Activated naive CD4-positive, alpha-beta T cell treated with anti-CD3 and anti-CD28 coated beads for 36 hours (primary cell): Measurements from ENCODE around the gene TRIM2. TPM values are rescaled to one million over a fixed set of nuclear protein-coding genes. Genes with fewer than 3 reads are reported as not detected.
A peak's percentile ranks its signal among the peaks of the same experiment; 100 is the strongest.
"Not testable (repeated sequence)": the region's sequence is repeated elsewhere in the genome, so short reads cannot be mapped to it uniquely, and the experiment has no call there.

ENCODE experiments used
- CTCF ChIA-PET: fragments of 350-600 bp; sonication (Branson Sonifier 250); formaldehyde crosslinking; loops from one replicate; lab custom pipeline; 2021; ENCODE audit warnings: antibody characterized with exemption; lab: Charles Lee
- DNase-seq: peaks from one replicate; pipeline ENCODE4 v3.0.0-alpha.2; 2020
- H3K27ac Mint-ChIP-seq: one replicate; pipeline ENCODE4 v1.8.0; 2021; ENCODE audit warnings: mild to moderate bottlenecking, mixed read lengths
- H3K27me3 Mint-ChIP-seq: one replicate; pipeline ENCODE4 v1.8.0; 2021; ENCODE audit warnings: low read depth, mixed read lengths
- H3K36me3 Mint-ChIP-seq: one replicate; pipeline ENCODE4 v1.8.0; 2021; ENCODE audit warnings: low read depth, mixed read lengths
- H3K4me1 Mint-ChIP-seq: one replicate; pipeline ENCODE4 v1.8.0; 2021; ENCODE audit warnings: low read depth, mixed read lengths
- H3K4me3 Mint-ChIP-seq: one replicate; pipeline ENCODE4 v1.8.0; 2021; ENCODE audit warnings: mild to moderate bottlenecking, moderate library complexity, mixed read lengths
- H3K9me3 Mint-ChIP-seq: one replicate; pipeline ENCODE4 v1.8.0; 2021; ENCODE audit warnings: mixed read lengths
- intact Hi-C: fragments of 100-400 bp; cut with micrococcal nuclease; formaldehyde crosslinking; loops from one replicate; pipeline ENCODE4 v1.15.1; 2023
- total RNA-seq, 2 experiments: library from RNA; stranded (reverse); gene quantifications; one replicate each; pipeline ENCODE4 v1.2.3, GENCODE V29; 2021

The TRIM2 gene
- 1 to 10 TPM; 3.8 to 4.2 TPM for total RNA-seq

DNA sequence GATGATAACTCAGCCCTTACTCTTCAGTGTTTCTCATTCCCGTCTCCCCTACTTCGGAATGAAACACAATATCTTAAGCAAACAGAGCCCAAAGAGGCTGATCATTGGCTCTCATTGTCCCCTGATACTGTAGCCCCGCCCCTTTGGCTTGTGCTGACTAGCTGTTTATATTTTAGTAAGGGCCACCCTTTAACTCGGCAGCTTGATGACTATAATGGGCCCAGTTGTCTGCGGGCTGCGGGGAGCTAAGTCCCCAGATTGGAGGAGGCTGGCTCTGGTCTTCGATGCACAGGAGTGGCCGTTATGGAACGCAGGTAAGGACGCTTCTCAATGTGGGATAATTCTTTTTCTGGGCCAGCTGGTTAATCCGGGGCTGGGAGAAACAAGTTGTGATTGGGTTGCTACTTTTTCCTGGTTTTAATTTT is at the start of gene TRIM2:
Gene TRIM2, plus strand, starts transcription at position 197 of the 425 bp plus-strand sequence. Its CDS starts 88 bp downstream, at position 285.
- no peak for DNase-seq
- no peaks in the 10 kb centered on the region for H3K36me3 Mint-ChIP-seq
- H3K4me3 Mint-ChIP-seq: peak within 1 kb of the TSS; percentile 39
- CTCF ChIA-PET: interaction anchor here (0.7 to 1.1 kb wide), 3 partner anchors 9 to 440 kb away, joined by 3 to 8 read pairs (median 3); no protein-coding TSS in a partner anchor
- peaks cover 34% of the 10 kb centered on the region for H3K4me1 Mint-ChIP-seq
- no peaks in the 10 kb centered on the region for H3K9me3 Mint-ChIP-seq
- peak within 1 kb of the TSS; percentile 66 for H3K27ac Mint-ChIP-seq
- no peaks in the 10 kb centered on the region for H3K27me3 Mint-ChIP-seq
- intact Hi-C loops: loop anchor here (2.0 kb wide), 2 partner anchors 43 to 45 kb away; no protein-coding TSS in a partner anchor

- Mint-ChIP-seq H3K36me3 (no peaks in the 10 kb centered on the region), H3K27me3 (no peaks in the 10 kb centered on the region), H3K9me3 (no peaks in the 10 kb centered on the region), H3K27ac (no peak overlapping the region), H3K4me1 (peaks cover 79% of the 10 kb centered on the region), H3K4me3 (no peak overlapping the region)
- no peak for DNase-seq
- intact Hi-C loops: loop anchor here (1.0 kb wide), 1 partner anchor 12 kb away; no protein-coding TSS in a partner anchor
- CTCF ChIA-PET: interaction anchor here (0.7 to 6.2 kb wide), 11 partner anchors 9 to 494 kb away, joined by 3 to 36 read pairs (median 3); no protein-coding TSS in a partner anchor
These were observed 48.6 kb upstream of the TRIM2 start for GRCh38 chr4:153155686-153156085.

DNA sequence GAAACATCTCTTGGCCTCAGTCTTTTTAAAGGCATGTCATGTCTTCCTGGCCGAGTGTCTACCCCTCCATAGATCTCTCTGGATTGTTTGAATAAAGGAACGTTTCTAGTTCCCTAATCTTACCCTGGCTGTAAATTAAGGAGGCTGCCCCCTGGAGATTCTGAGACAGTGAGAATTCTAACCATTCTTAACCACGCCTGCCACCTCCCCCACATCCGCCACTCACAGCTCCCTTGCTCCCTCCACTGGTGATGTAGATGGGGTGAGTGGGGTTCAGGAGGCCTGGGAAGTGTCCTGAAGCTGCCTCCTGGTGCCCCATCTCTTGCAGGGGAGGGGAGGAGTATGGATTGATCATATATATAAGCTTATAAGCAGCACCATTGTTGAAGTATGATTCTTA is 48.0 kb upstream of the TRIM2 start:
- no peak overlapping the region for H3K27ac Mint-ChIP-seq
- peaks cover 80% of the 10 kb centered on the region for H3K4me1 Mint-ChIP-seq
- peak; percentile 72 for DNase-seq
- no peaks in the 10 kb centered on the region for H3K9me3 Mint-ChIP-seq
- H3K36me3 Mint-ChIP-seq: no peaks in the 10 kb centered on the region
- H3K4me3 Mint-ChIP-seq: no peak overlapping the region
- intact Hi-C loops: loop anchor here (1.0 kb wide), 1 partner anchor 13 kb away; no protein-coding TSS in a partner anchor
- H3K27me3 Mint-ChIP-seq: no peaks in the 10 kb centered on the region
- CTCF ChIA-PET: interaction anchor here (0.7 to 6.2 kb wide), 12 partner anchors 8 to 493 kb away, joined by 3 to 36 read pairs (median 3); no protein-coding TSS in a partner anchor

- Mint-ChIP-seq H3K27ac (no peak overlapping the region), H3K36me3 (no peaks in the 10 kb centered on the region), H3K4me1 (peaks cover 76% of the 10 kb centered on the region), H3K4me3 (no peak overlapping the region), H3K9me3 (no peaks in the 10 kb centered on the region), H3K27me3 (no peaks in the 10 kb centered on the region)
- DNase-seq: no peak
- CTCF ChIA-PET: interaction anchor here (0.7 to 6.2 kb wide), 8 partner anchors 8 to 493 kb away, joined by 3 to 36 read pairs (median 3); no protein-coding TSS in a partner anchor
- intact Hi-C loops: loop anchor here (1.0 kb wide), 1 partner anchor 13 kb away; no protein-coding TSS in a partner anchor
These were observed 47.5 kb upstream of the TRIM2 start for GRCh38 chr4:153156721-153157120.

GRCh38 chr4:153159016-153159415 is 45.2 kb upstream of the TRIM2 start:
- no peak for DNase-seq
- no peaks in the 10 kb centered on the region for H3K9me3 Mint-ChIP-seq
- intact Hi-C loops: loop anchor here (1.0 kb wide), 2 partner anchors 90 to 757 kb away; no protein-coding TSS in a partner anchor
- no peaks in the 10 kb centered on the region for H3K36me3 Mint-ChIP-seq
- no peak overlapping the region for H3K4me3 Mint-ChIP-seq
- H3K27ac Mint-ChIP-seq: peak overlapping the region; percentile 90
- peaks cover 59% of the 10 kb centered on the region for H3K4me1 Mint-ChIP-seq
- H3K27me3 Mint-ChIP-seq: no peaks in the 10 kb centered on the region
- CTCF ChIA-PET: interaction anchor here (1.2 to 6.2 kb wide), 4 partner anchors 12 to 159 kb away, joined by 4 to 36 read pairs (median 7); no protein-coding TSS in a partner anchor

DNA sequence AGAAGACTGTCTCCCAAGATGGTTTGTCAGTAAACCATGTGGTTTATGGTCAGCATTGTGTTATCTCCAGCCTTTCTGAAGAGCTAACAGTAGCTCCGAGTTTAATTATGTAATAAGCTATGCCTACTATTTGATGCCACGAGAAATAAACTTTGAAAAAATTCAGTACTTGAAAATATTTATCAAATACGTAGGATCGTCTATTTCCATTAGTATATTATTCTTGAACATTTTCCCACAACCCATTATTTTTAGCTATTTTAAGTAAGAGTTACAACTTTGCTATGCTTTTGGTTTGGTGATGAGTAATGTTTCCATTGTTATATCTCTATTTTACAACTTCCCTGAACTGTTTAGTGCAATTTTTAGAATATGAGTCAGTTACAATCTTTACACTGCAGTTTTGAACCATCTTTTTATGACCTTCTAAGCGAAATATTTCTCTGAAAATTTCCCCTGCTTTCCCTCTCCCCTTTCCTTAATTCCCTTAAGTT is 44.5 kb upstream of the TRIM2 start:
- H3K27ac Mint-ChIP-seq: peak overlapping the region; percentile 90

DNA sequence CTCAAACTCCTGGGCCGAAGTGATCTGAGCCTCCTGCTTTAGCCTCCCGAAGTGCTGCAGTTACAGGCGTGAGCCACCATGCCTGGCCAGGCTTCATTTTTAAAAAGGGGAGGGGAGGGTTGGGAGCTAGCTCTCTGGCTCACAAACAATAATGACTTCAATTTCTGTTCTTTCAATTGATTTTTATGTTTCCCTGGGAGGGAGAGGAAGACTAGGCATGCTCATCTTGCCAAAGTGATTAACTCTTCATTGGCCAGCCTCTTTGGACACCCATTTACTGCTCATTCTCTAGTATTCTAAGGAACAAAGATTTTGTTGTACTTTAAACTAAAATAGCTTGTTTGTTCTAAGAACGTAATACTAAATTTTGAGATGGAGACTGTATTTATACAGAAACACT is 43.4 kb upstream of the TRIM2 start:
- CTCF ChIA-PET: interaction anchor here (0.5 to 6.2 kb wide), 5 partner anchors 10 to 91 kb away, joined by 3 to 36 read pairs (median 4); no protein-coding TSS in a partner anchor
- intact Hi-C loops: loop anchor here (1.0 to 10.0 kb wide), 4 partner anchors 44 to 784 kb away; partner anchors contain the start of gene TRIM2
- Mint-ChIP-seq H3K27ac (no peak overlapping the region), H3K27me3 (no peaks in the 10 kb centered on the region), H3K36me3 (no peaks in the 10 kb centered on the region), H3K4me3 (no peak overlapping the region), H3K4me1 (peaks cover 45% of the 10 kb centered on the region), H3K9me3 (peaks cover 1% of the 10 kb centered on the region)
- DNase-seq: no peak

More for the DNA sequence above, 44.5 kb upstream of the TRIM2 start:
- H3K36me3 Mint-ChIP-seq: no peaks in the 10 kb centered on the region
- peaks cover 54% of the 10 kb centered on the region for H3K4me1 Mint-ChIP-seq
- H3K27me3 Mint-ChIP-seq: no peaks in the 10 kb centered on the region
- H3K4me3 Mint-ChIP-seq: no peak overlapping the region
- no peak for DNase-seq
- CTCF ChIA-PET: interaction anchor here (0.6 to 6.2 kb wide), 7 partner anchors 11 to 385 kb away, joined by 3 to 36 read pairs (median 4); no protein-coding TSS in a partner anchor
- intact Hi-C loops: loop anchor here (1.0 to 10.0 kb wide), 6 partner anchors 44 to 785 kb away; partner anchors contain the start of gene TRIM2
- no peaks in the 10 kb centered on the region for H3K9me3 Mint-ChIP-seq

- CTCF ChIA-PET: interaction anchor here (0.5 to 6.2 kb wide), 6 partner anchors 9 to 90 kb away, joined by 3 to 36 read pairs (median 4); no protein-coding TSS in a partner anchor
- Mint-ChIP-seq H3K4me1 (peaks cover 39% of the 10 kb centered on the region), H3K4me3 (no peak overlapping the region), H3K27me3 (no peaks in the 10 kb centered on the region), H3K36me3 (no peaks in the 10 kb centered on the region), H3K9me3 (peaks cover 1% of the 10 kb centered on the region), H3K27ac (no peak overlapping the region)
- intact Hi-C loops: loop anchor here (2.0 to 10.0 kb wide), 2 partner anchors 43 to 783 kb away; partner anchors contain the start of gene TRIM2
- DNase-seq: no peak
These were observed 42.8 kb upstream of the TRIM2 start for GRCh38 chr4:153161226-153161963.

DNA sequence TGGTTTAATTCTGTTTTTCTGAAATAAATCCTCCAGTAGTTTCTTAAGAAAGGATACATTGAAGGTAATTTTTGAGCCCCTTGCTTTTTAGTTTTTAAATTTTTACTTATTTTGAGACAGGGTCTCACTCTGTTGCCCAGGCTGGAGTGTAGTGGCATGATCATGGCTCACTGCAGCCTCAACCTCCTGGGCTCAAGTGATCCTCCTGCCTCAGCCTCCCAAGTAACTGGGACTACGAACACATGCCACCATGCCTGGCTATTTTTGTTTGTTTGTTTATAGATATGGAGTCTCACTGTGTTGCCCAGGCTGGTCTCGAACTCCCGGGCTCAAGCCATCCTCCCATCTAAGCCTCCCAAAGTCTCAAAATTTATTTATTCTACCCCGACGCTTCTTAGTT is 39.0 kb upstream of the TRIM2 start:
- H3K9me3 Mint-ChIP-seq, H3K4me3 Mint-ChIP-seq, H3K27ac Mint-ChIP-seq, DNase-seq, H3K36me3 Mint-ChIP-seq, H3K4me1 Mint-ChIP-seq, H3K27me3 Mint-ChIP-seq: not testable (repeated sequence)
- CTCF ChIA-PET: interaction anchor here (1.5 kb wide), 1 partner anchor 9 kb away, joined by 5 read pairs; no protein-coding TSS in a partner anchor
- intact Hi-C loops: loop anchor here (10.0 kb wide), 1 partner anchor 780 kb away; no protein-coding TSS in a partner anchor

GRCh38 chr4:153166716-153167501 is 37.3 kb upstream of the TRIM2 start:
- CTCF ChIA-PET: no interaction called here
- no peaks in the 10 kb centered on the region for H3K4me1 Mint-ChIP-seq
- no peak overlapping the region for H3K4me3 Mint-ChIP-seq
- peaks cover 1% of the 10 kb centered on the region for H3K9me3 Mint-ChIP-seq
- H3K27me3 Mint-ChIP-seq: no peaks in the 10 kb centered on the region
- DNase-seq: no peak
- intact Hi-C loops: loop anchor here (10.0 kb wide), 1 partner anchor 778 kb away; no protein-coding TSS in a partner anchor
- no peak overlapping the region for H3K27ac Mint-ChIP-seq
- H3K36me3 Mint-ChIP-seq: no peaks in the 10 kb centered on the region

DNA sequence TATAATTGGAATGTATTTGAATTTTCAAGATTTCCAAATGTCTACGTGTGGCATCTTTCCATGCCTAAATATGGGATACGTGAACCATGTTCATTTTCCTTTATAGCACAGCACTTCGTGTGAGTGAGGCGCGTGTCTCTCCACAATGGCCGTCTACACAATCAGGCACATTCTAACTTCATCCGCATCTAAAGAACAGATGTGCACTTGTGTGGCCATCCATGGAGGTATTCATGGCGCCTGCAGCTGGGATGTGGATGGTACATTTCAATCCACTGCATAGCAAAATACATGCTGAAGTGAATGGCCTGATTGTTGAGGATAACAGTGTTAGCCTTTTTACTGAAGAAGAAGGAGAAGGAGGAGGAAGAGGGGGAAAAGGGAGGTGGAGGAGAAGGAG is 34.5 kb upstream of the TRIM2 start:
- H3K27ac Mint-ChIP-seq: no peak overlapping the region
- peaks cover 1% of the 10 kb centered on the region for H3K9me3 Mint-ChIP-seq
- H3K27me3 Mint-ChIP-seq: no peaks in the 10 kb centered on the region
- no peaks in the 10 kb centered on the region for H3K4me1 Mint-ChIP-seq
- CTCF ChIA-PET: interaction anchor here (1.2 to 1.6 kb wide), 2 partner anchors 10 to 581 kb away, joined by 3 to 6 read pairs; no protein-coding TSS in a partner anchor
- DNase-seq: no peak
- intact Hi-C loops: loop anchor here (10.0 kb wide), 1 partner anchor 775 kb away; no protein-coding TSS in a partner anchor
- H3K4me3 Mint-ChIP-seq: no peak overlapping the region
- H3K36me3 Mint-ChIP-seq: no peaks in the 10 kb centered on the region
